RWPE1 (cell line): ENCODE measurements around the gene PRRT3.

Experiments used
- CTCF ChIA-PET: fragments of 350-600 bp; sonication (Branson Sonifier 250); formaldehyde crosslinking; extraction: SDS; loops from one replicate; lab custom pipeline; 2021; lab: Yijun Ruan, JAX
- POLR2A ChIA-PET: fragments of 400-600 bp; formaldehyde crosslinking; extraction: SDS; loops from one replicate; lab custom pipeline; 2020; ENCODE audit warnings: antibody characterized with exemption; ENCODE audit not compliant: low non-redundant PET; lab: Yijun Ruan, JAX
- DNase-seq: peaks from one replicate; pipeline ENCODE4 v3.0.0; 2012; ENCODE audit warnings: low spot score
- H3K27ac ChIP-seq: fragments of 450-650 bp; 2 replicates; pipeline ENCODE4 v1.5.1; 2017
- CTCF ChIP-seq: fragments of 450-650 bp; conservative IDR thresholded peaks from 2 replicates; pipeline ENCODE4 v1.5.1; 2017; ENCODE audit warnings: low read depth, mild to moderate bottlenecking

PRRT3 gene

GRCh38 chr3:9951962-9952805 lies at the start of gene PRRT3:
TSS of gene PRRT3 (minus strand) at chr3:9952408. CDS start at chr3:9950115, 2,293 bp downstream.
- TF ChIP-seq CTCF = no peak
- DNase-seq = peak; percentile 39
- ChIA-PET POLR2A (no interaction called here), CTCF (interaction anchor here (0.6 kb wide), 1 partner anchor 811 kb away, joined by 4 read pairs; no protein-coding TSS in a partner anchor)
- H3K27ac ChIP-seq = peak within 1 kb of the TSS; percentile 42

GRCh38 chr3:10000686-10001085 lies 48.5 kb upstream of the PRRT3 start:
- no peak overlapping the region for H3K27ac ChIP-seq
- POLR2A ChIA-PET = no interaction called here
- CTCF ChIA-PET = no interaction called here
- DNase-seq = no peak
- no peak for TF ChIP-seq CTCF

- peak overlapping the region; percentile 61 for H3K27ac ChIP-seq
- DNase-seq = no peak
- ChIA-PET CTCF (no interaction called here), POLR2A (no interaction called here)
- TF ChIP-seq CTCF = no peak
Observed at GRCh38 chr3:9994086-9994844, 42.1 kb upstream of the PRRT3 start.

- CTCF ChIA-PET = interaction anchor here (1.0 kb wide), 1 partner anchor 40 kb away, joined by 5 read pairs; no protein-coding TSS in a partner anchor
- TF ChIP-seq CTCF = no peak
- peak overlapping the region; percentile 77 for H3K27ac ChIP-seq
- no peak for DNase-seq
- POLR2A ChIA-PET = no interaction called here
Observed at GRCh38 chr3:9986230-9986725, 34.1 kb upstream of the PRRT3 start.

DNA sequence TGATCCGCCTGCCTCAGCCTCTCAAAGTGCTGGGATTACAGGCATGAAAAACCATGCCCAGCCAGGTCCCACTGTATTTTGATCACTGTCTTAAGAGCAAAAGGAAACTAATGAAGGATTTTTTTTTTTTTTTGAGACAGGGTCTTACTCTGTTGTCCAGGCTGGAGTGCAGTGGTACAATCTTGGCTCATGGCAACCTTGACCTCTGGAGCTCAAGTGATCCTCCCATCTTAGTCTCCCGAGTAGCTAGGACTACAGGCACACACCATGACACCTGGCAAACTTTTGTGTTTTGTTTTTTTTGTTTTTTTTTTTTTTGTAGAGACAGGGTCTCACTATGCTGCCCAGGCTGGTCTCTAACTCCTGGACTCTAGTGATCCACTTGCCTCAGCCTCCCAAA lies 28.0 kb upstream of the PRRT3 start:
- CTCF ChIA-PET = no interaction called here

More for the DNA sequence above, 28.0 kb upstream of the PRRT3 start:
- TF ChIP-seq CTCF = no peak
- DNase-seq = no peak
- POLR2A ChIA-PET = no interaction called here
- no peak overlapping the region; the same call in 1 of the 2 replicates for H3K27ac ChIP-seq
